Measurements from ENCODE around the gene CHST13.
"Not testable (repeated sequence)": the region's sequence is repeated elsewhere in the genome, so short reads cannot be mapped to it uniquely, and the experiment has no call there.

The CHST13 gene

DNA sequence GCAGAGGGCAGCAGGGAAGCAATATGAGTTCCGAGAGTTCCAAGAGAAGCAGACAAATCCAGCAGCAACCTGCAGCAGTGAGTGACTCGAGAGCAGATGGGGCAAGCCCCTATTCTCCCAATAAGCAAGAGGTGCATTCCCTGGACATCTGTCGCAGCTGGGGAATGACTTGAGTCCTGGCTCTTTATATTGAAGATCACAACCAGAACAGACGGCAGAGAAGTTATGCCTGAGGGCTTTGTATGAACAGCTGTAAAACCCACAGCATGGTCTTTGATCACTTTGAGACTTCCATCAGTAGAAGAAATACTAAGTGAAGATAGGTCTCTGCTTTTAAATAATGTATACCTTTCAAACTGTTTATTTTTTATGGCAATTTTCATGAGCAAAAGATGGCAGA, 58.4 kb downstream of the CHST13 start:
- no peak for DNase-seq (ENCODE audit: low read depth in 2 of 3, low spot score in 2 of 3)

DNA sequence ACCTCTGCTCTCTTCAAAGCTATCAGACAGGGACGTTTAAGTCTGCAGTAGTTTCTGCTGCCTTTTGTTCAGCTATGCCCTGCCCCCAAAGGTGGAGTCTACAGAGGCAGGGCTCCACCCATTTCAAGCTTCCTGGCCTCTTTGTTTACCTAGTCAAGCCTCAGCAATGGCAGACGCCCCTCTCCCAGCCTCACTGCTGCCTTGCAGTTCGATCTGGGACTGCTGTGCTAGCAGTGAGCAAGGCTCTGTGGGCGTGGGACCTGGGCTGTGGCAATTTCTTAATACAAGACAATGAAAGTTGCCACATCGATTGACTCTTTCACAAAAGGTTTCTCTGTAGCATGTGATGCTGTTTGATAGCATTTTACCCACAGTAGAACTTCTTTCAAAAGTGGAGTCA, 67.6 kb downstream of the CHST13 start:
- DNase-seq (ENCODE audit: low read depth in 2 of 3, low spot score in 2 of 3) = not testable (repeated sequence)

Measured in activated CD8-positive, alpha-beta memory T cell treated with anti-CD3 and anti-CD28 coated beads for 48 hours (primary cell).